ENCODE measurements around the gene LANCL3.

DNA sequence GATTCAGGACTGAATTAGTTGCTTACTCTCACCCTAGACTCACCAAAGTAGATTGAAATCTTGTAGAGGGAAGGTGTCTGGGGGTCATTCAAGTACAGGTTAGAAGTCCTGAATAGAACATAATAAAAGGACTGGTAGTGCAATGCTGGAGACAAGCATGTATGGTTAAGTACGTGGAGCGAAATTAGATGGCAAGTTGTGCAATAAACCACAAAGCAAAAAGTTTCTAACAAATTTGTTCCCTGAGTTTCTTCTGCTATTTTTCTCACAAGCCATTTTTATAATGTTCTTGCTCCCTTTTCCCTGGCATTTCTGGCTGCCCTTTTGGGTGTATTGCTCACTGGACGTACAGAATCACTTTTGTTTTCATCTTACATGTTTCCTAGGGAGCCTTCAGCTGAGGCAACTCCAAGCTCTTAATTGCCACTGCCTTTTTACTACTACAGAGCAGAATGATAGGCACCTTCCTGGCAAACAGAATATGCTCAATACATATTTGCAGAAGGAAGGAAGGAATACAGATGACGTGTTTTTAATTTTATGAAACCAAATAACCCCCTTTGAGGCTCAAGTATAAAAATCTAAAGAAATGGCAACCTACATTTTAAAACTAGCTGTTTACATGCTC lies 23.4 kb downstream of the LANCL3 start:
- TF ChIP-seq, protein P1, sequence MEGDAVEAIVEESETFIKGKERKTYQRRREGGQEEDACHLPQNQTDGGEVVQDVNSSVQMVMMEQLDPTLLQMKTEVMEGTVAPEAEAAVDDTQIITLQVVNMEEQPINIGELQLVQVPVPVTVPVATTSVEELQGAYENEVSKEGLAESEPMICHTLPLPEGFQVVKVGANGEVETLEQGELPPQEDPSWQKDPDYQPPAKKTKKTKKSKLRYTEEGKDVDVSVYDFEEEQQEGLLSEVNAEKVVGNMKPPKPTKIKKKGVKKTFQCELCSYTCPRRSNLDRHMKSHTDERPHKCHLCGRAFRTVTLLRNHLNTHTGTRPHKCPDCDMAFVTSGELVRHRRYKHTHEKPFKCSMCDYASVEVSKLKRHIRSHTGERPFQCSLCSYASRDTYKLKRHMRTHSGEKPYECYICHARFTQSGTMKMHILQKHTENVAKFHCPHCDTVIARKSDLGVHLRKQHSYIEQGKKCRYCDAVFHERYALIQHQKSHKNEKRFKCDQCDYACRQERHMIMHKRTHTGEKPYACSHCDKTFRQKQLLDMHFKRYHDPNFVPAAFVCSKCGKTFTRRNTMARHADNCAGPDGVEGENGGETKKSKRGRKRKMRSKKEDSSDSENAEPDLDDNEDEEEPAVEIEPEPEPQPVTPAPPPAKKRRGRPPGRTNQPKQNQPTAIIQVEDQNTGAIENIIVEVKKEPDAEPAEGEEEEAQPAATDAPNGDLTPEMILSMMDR (IDR thresholded peaks at IDR 0.05; ENCODE audit: poor library complexity) = no peak
- no peak for TF ChIP-seq EZH2 (IDR thresholded peaks at IDR 0.05; ENCODE audit: borderline replicate concordance)

Measured in hepatocyte (in vitro differentiated cells).